Coronary artery (tissue), 2 donors: ENCODE results near the gene SPSB4.

Source experiments
- DNase-seq: peaks from one replicate; pipeline ENCODE4 v3.0.0-alpha.2; 2017; ENCODE audit warnings: low spot score
- H3K27ac ChIP-seq, 2 donors: fragments of 200-600 bp; sonication (generic); one replicate each; pipeline ENCODE4 v1.5.1; 2016 to 2019
- H3K4me3 ChIP-seq: fragments of 200-600 bp; sonication (generic); 2 replicates; pipeline ENCODE4 v1.5.1; 2016; ENCODE audit warnings: mild to moderate bottlenecking, moderate library complexity
- CTCF ChIP-seq: fragments of 200-600 bp; sonication (generic); IDR thresholded peaks from one replicate; pipeline ENCODE4 v1.5.1; 2019; ENCODE audit warnings: antibody characterized with exemption

The SPSB4 gene

GRCh38 chr3:141127344-141128125 lies 76.4 kb downstream of the SPSB4 start:
- Histone ChIP-seq H3K4me3 (no peak overlapping the region), H3K27ac (no peak overlapping the region)
- DNase-seq, result no peak
- no peak for TF ChIP-seq CTCF

- DNase-seq, result no peak
- no peak for TF ChIP-seq CTCF
Measured at GRCh38 chr3:141128126-141128777, 77.1 kb downstream of the SPSB4 start.

GRCh38 chr3:141129049-141129448 lies 77.9 kb downstream of the SPSB4 start:
- no peak overlapping the region for H3K27ac ChIP-seq
- TF ChIP-seq CTCF, result no peak
- H3K4me3 ChIP-seq, result no peak overlapping the region
- no peak for DNase-seq

More at GRCh38 chr3:141128126-141128777, 77.1 kb downstream of the SPSB4 start:
- no peak overlapping the region for H3K4me3 ChIP-seq
- H3K27ac ChIP-seq, result no peak overlapping the region

GRCh38 chr3:141129541-141130011 lies 78.4 kb downstream of the SPSB4 start:
- Histone ChIP-seq H3K27ac (no peak overlapping the region), H3K4me3 (no peak overlapping the region)
- no peak for TF ChIP-seq CTCF
- peak; percentile 55 for DNase-seq

- Histone ChIP-seq H3K4me3 (no peak overlapping the region), H3K27ac (no peak overlapping the region)
- DNase-seq, result no peak
- TF ChIP-seq CTCF, result no peak
Measured at GRCh38 chr3:141143517-141143916, 92.4 kb downstream of the SPSB4 start.

- H3K4me3 ChIP-seq, result no peak overlapping the region
- DNase-seq, result no peak
- TF ChIP-seq CTCF, result no peak
- no peak overlapping the region for H3K27ac ChIP-seq
Measured at GRCh38 chr3:141146979-141147470, 95.9 kb downstream of the SPSB4 start.
